ENCODE data around the gene LILRB4. TPM values are rescaled to one million over a fixed set of nuclear protein-coding genes. Genes with fewer than 3 reads are reported as not detected.

The LILRB4 gene
- total and polyA plus RNA-seq, 9 of the 15 experiments (the other 6 are each of a cell fraction or from before 2014, with no cell fraction given): not detected

GRCh38 chr19:54653181-54653809 lies 9.5 kb upstream of the LILRB4 start (continued):
- no peak for TF ChIP-seq ZNF274 (IDR thresholded peaks at IDR 0.05; ENCODE audit: borderline replicate concordance, low read depth, low read length)
- TF ChIP-seq ETV6 (IDR thresholded peaks at IDR 0.05; ENCODE audit: borderline replicate concordance in 1 of 2, low read depth in 2 of 2, low read length in 1 of 2): no peak
- TF ChIP-seq ETV6 (CRISPR knock-in tag; IDR thresholded peaks at IDR 0.05; ENCODE audit: borderline replicate concordance): no peak
- TF ChIP-seq ETV1 (tag; conservative IDR thresholded peaks at IDR 0.05; ENCODE audit: low read depth): no peak
- no peak for TF ChIP-seq TCF7 (IDR thresholded peaks at IDR 0.05; ENCODE audit: borderline replicate concordance)
- TF ChIP-seq AFF1 (IDR thresholded peaks at IDR 0.05; ENCODE audit: low read depth in 1 of 2, partially characterized antibody in 2 of 2): no peak
- no peak for TF ChIP-seq PYGO2 (tag; IDR thresholded peaks at IDR 0.05)
- TF ChIP-seq ILK (tag; IDR thresholded peaks at IDR 0.05; ENCODE audit: borderline replicate concordance, low read depth): no peak

All from K562 (cell line).